Nucleus accumbens (tissue), 56 donors: ENCODE results near the gene CHPF.

Experiments used
- DNase-seq, 56 donors: peaks; one replicate each; lab custom pipeline; 2025; lab: John Stamatoyannopoulos, UW

Gene CHPF

GRCh38 chr2:219536967-219537366, 6.6 kb downstream of the CHPF start:
- DNase-seq, result no peak

- DNase-seq, result no peak
Observed at GRCh38 chr2:219536425-219536824, 7.2 kb downstream of the CHPF start.

- DNase-seq, result no peak
Observed at GRCh38 chr2:219533930-219534661, 9.5 kb downstream of the CHPF start.

GRCh38 chr2:219532378-219532649, 11.3 kb downstream of the CHPF start:
- DNase-seq, result no peak

GRCh38 chr2:219531639-219532377, 11.8 kb downstream of the CHPF start:
- no peak for DNase-seq

- DNase-seq, result peak; percentile 8 to 90 (median 75)
Observed at GRCh38 chr2:219530048-219530963, 13.3 kb downstream of the CHPF start.

- no peak for DNase-seq
Observed at GRCh38 chr2:219527472-219527871, 16.1 kb downstream of the CHPF start.

GRCh38 chr2:219527076-219527394, 16.6 kb downstream of the CHPF start:
- peak in 1 of 56 donors; percentile 23 for DNase-seq

GRCh38 chr2:219526320-219527075, 17.1 kb downstream of the CHPF start:
- no peak for DNase-seq

GRCh38 chr2:219525533-219526232, 17.9 kb downstream of the CHPF start:
- DNase-seq, result no peak

GRCh38 chr2:219524817-219525216, 18.8 kb downstream of the CHPF start:
- no peak for DNase-seq

GRCh38 chr2:219523031-219523671, 20.5 kb downstream of the CHPF start:
- DNase-seq, result peak in 2 of 56 donors; percentile 40 to 41

GRCh38 chr2:219522111-219523030, 21.2 kb downstream of the CHPF start:
- DNase-seq, result peak in 11 of 56 donors; percentile 23 to 49 (median 27)

GRCh38 chr2:219521066-219521880, 22.3 kb downstream of the CHPF start:
- peak in 10 of 56 donors; percentile 5 to 35 (median 19) for DNase-seq

- no peak for DNase-seq
Observed at GRCh38 chr2:219520079-219520478, 23.5 kb downstream of the CHPF start.

GRCh38 chr2:219519526-219519916, 24.1 kb downstream of the CHPF start:
- DNase-seq, result no peak
